ENCODE results near the gene PPFIBP1.

The PPFIBP1 gene

GRCh38 chr12:27607591-27607990, 83.6 kb downstream of the PPFIBP1 start:
- Histone ChIP-seq H3K36me3 (ENCODE audit: insufficient read depth, low read length) (no peaks in the 10 kb centered on the region), H3K27me3 (ENCODE audit: insufficient read depth, low read length) (no peaks in the 10 kb centered on the region), H4K20me1 (ENCODE audit: insufficient read depth, low read length) (no peaks in the 10 kb centered on the region), H3K9me2 (ENCODE audit: low read depth, low read length) (no peaks in the 10 kb centered on the region), H3K4me2 (ENCODE audit: low read length) (no peak overlapping the region), H3K4me3 (ENCODE audit: low read depth, low read length, poor library complexity, severe bottlenecking) (no peak overlapping the region), H3K9me3 (ENCODE audit: low read length) (no peaks in the 10 kb centered on the region), H3K4me1 (ENCODE audit: insufficient read depth, low read length, severe bottlenecking) (no peaks in the 10 kb centered on the region), H3K79me2 (ENCODE audit: insufficient read depth, low read length) (no peaks in the 10 kb centered on the region), H3K27ac (ENCODE audit: low read depth, low read length, poor library complexity, severe bottlenecking) (no peak overlapping the region), H3K9ac (ENCODE audit: low read length) (no peak overlapping the region), H2AFZ (ENCODE audit: low read length) (no peak overlapping the region), H3F3A (ENCODE audit: insufficient read depth, low read length) (no peaks in the 10 kb centered on the region)
- TF ChIP-seq EZH2 (IDR thresholded peaks at IDR 0.05; ENCODE audit: borderline replicate concordance, low read length): no peak
- no peak for TF ChIP-seq CTCF (IDR thresholded peaks at IDR 0.05; ENCODE audit: low read length)

GRCh38 chr12:27608890-27609289, 84.9 kb downstream of the PPFIBP1 start:
- Histone ChIP-seq H4K20me1 (ENCODE audit: insufficient read depth, low read length) (no peaks in the 10 kb centered on the region), H3K27me3 (ENCODE audit: insufficient read depth, low read length) (no peaks in the 10 kb centered on the region), H3K4me2 (ENCODE audit: low read length) (no peak overlapping the region), H3K27ac (ENCODE audit: low read depth, low read length, poor library complexity, severe bottlenecking) (no peak overlapping the region), H3F3A (ENCODE audit: insufficient read depth, low read length) (no peaks in the 10 kb centered on the region), H2AFZ (ENCODE audit: low read length) (no peak overlapping the region), H3K9me2 (ENCODE audit: low read depth, low read length) (no peaks in the 10 kb centered on the region), H3K9me3 (ENCODE audit: low read length) (no peaks in the 10 kb centered on the region), H3K79me2 (ENCODE audit: insufficient read depth, low read length) (no peaks in the 10 kb centered on the region), H3K9ac (ENCODE audit: low read length) (no peak overlapping the region), H3K4me1 (ENCODE audit: insufficient read depth, low read length, severe bottlenecking) (no peaks in the 10 kb centered on the region), H3K36me3 (ENCODE audit: insufficient read depth, low read length) (no peaks in the 10 kb centered on the region), H3K4me3 (ENCODE audit: low read depth, low read length, poor library complexity, severe bottlenecking) (no peak overlapping the region)
- TF ChIP-seq EZH2 (IDR thresholded peaks at IDR 0.05; ENCODE audit: borderline replicate concordance, low read length): no peak
- TF ChIP-seq CTCF (IDR thresholded peaks at IDR 0.05; ENCODE audit: low read length): no peak

- Histone ChIP-seq H3K4me1 (ENCODE audit: insufficient read depth, low read length, severe bottlenecking) (no peaks in the 10 kb centered on the region), H3K9me3 (ENCODE audit: low read length) (no peaks in the 10 kb centered on the region), H3F3A (ENCODE audit: insufficient read depth, low read length) (no peaks in the 10 kb centered on the region), H3K27ac (ENCODE audit: low read depth, low read length, poor library complexity, severe bottlenecking) (no peak overlapping the region), H3K9ac (ENCODE audit: low read length) (no peak overlapping the region), H3K79me2 (ENCODE audit: insufficient read depth, low read length) (no peaks in the 10 kb centered on the region), H4K20me1 (ENCODE audit: insufficient read depth, low read length) (no peaks in the 10 kb centered on the region), H3K27me3 (ENCODE audit: insufficient read depth, low read length) (no peaks in the 10 kb centered on the region), H3K36me3 (ENCODE audit: insufficient read depth, low read length) (no peaks in the 10 kb centered on the region), H2AFZ (ENCODE audit: low read length) (no peak overlapping the region), H3K4me2 (ENCODE audit: low read length) (no peak overlapping the region), H3K4me3 (ENCODE audit: low read depth, low read length, poor library complexity, severe bottlenecking) (no peak overlapping the region), H3K9me2 (ENCODE audit: low read depth, low read length) (no peaks in the 10 kb centered on the region)
- TF ChIP-seq CTCF (IDR thresholded peaks at IDR 0.05; ENCODE audit: low read length): no peak
- no peak for TF ChIP-seq EZH2 (IDR thresholded peaks at IDR 0.05; ENCODE audit: borderline replicate concordance, low read length)
Measured at GRCh38 chr12:27610374-27610773, 86.4 kb downstream of the PPFIBP1 start.

All from OCI-LY1 (cell line).